ENCODE measurements around the gene VWA8. TPM values are rescaled to one million over a fixed set of nuclear protein-coding genes. Genes with fewer than 3 reads are reported as not detected.

The VWA8 gene
- total and polyA plus RNA-seq, 2 of the 8 experiments (the other 6 are each of a cell fraction or from before 2014, with no cell fraction given) = 5.9 to 19.6 TPM

DNA sequence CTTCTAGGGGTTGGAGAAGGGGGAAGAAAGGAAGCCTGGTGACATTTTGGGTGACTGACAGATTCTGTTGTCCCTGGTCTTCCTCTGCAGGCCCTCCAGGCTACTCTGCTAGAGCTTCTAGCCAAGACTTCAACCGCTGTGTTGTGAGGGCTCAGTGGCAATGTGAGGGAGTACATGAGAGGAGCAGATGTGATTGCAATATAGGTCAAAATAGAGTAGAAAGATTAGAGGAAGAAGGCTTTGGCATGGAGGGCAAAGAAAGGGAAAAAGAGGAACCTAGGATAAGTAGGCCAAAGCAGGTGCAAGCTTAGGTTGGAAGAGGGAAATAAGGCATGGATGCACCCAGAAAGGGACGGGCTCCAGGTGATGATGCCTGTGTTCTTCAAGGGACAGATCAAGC is 286.7 kb downstream of the VWA8 start:
- POLR2A ChIA-PET (ENCODE audit: partially characterized antibody) = no interaction called here
- no peak overlapping the region for H4K8ac ChIP-seq (ENCODE audit: extremely low read depth, insufficient read depth, low read length)
- H3K56ac ChIP-seq (replicated peaks; ENCODE audit: insufficient read length, low read depth, low read length) = no peak overlapping the region
- no peak overlapping the region for H2BK12ac ChIP-seq (ENCODE audit: low read depth, low read length)
- no peak overlapping the region for H4K5ac ChIP-seq (ENCODE audit: insufficient read length, low read depth, low read length)
- H3K36me3 ChIP-seq (ENCODE audit: control insufficient read depth in 2 of 4, insufficient read depth in 4 of 4, low read length in 3 of 4) = no peaks in the 10 kb centered on the region; a peak in 1 of 8 replicates
- no peak overlapping the region for H4K91ac ChIP-seq (replicated peaks; ENCODE audit: insufficient read length, low read length)
- no peak overlapping the region for H2BK5ac ChIP-seq (ENCODE audit: low read depth, low read length)
- no peak for DNase-seq (ENCODE audit: low read depth in 1 of 2, low spot score in 2 of 2)
- no peak for FAIRE-seq
- H3K4ac ChIP-seq (replicated peaks; ENCODE audit: insufficient read length, low read depth, low read length) = no peak overlapping the region
- H2BK120ac ChIP-seq (replicated peaks; ENCODE audit: low read depth, low read length) = no peak overlapping the region
- no peak overlapping the region for H2BK15ac ChIP-seq (ENCODE audit: low read length)
- no peak overlapping the region for H3K14ac ChIP-seq (ENCODE audit: insufficient read length)
- no peaks in the 10 kb centered on the region for H3K9me3 ChIP-seq (ENCODE audit: insufficient read depth in 2 of 2, low read depth in 1 of 2, low read length in 1 of 2)
- H2BK20ac ChIP-seq (ENCODE audit: low read length) = no peak overlapping the region
- no peak overlapping the region for H2AK5ac ChIP-seq (ENCODE audit: low read depth, low read length)
- H2AFZ ChIP-seq (ENCODE audit: low read length) = no peak overlapping the region
- no peak for TF ChIP-seq SP1 (IDR thresholded peaks at IDR 0.05; ENCODE audit: low read depth, low read length)
- no peak for TF ChIP-seq MAX (IDR thresholded peaks at IDR 0.05)
- TF ChIP-seq CREB1 (IDR thresholded peaks at IDR 0.05) = no peak
- no peak for TF ChIP-seq NRF1 (IDR thresholded peaks at IDR 0.05; ENCODE audit: low read depth, low read length)
- H3K79me2 ChIP-seq (ENCODE audit: control insufficient read depth in 1 of 2, insufficient read depth in 2 of 2, low read length in 2 of 2) = no peaks in the 10 kb centered on the region
- no peak overlapping the region for H3K9ac ChIP-seq (replicated peaks in 1 of 4; ENCODE audit: extremely low read depth in 1 of 4, low read depth in 3 of 4, low read length in 3 of 4)
- no peaks in the 10 kb centered on the region for H3K27me3 ChIP-seq (replicated peaks in 1 of 4; ENCODE audit: control insufficient read depth in 3 of 4, extremely low read depth in 1 of 4, insufficient read depth in 3 of 4, low read length in 3 of 4)
- peaks cover 0 to 5% (median 1%) of the 10 kb centered on the region in 4 experiments; a peak in 1 of 7 replicates for H3K4me1 ChIP-seq (replicated peaks in 1 of 4; ENCODE audit: control insufficient read depth in 3 of 4, insufficient read depth in 4 of 4, low read length in 3 of 4)
- no peak overlapping the region for H3K18ac ChIP-seq (ENCODE audit: extremely low read depth, low read length)
- H3K23ac ChIP-seq (ENCODE audit: insufficient read length) = no peak overlapping the region
- no peaks in the 10 kb centered on the region for H3K23me2 ChIP-seq (ENCODE audit: low read depth, low read length)
- no peak overlapping the region for H3K4me2 ChIP-seq (ENCODE audit: insufficient read depth in 1 of 2, low read depth in 2 of 2, low read length in 2 of 2)
- CTCF ChIA-PET (ENCODE audit: partially characterized antibody) = interaction anchor here (1.6 to 2.2 kb wide), 2 partner anchors 13 to 16 kb away, joined by 5 to 6 read pairs; no protein-coding TSS in a partner anchor
- 37% methylated on average over 2 of the region's 2 CpGs; no CpG with 5 or more reads in 1 of the 2 experiments for WGBS, 2 experiments (ENCODE audit: extremely low coverage in 1 of 2, insufficient coverage in 1 of 2, insufficient read length in 1 of 2, insufficient replicate concordance in 2 of 2, low coverage in 1 of 2, low lambda C conversion rate in 2 of 2, missing lambda C conversion rate in 1 of 2)
- no peak overlapping the region for H3K4me3 ChIP-seq (ENCODE audit: extremely low read depth in 1 of 4, insufficient read depth in 2 of 4, low read depth in 3 of 4, low read length in 4 of 4)
- H3K79me1 ChIP-seq (ENCODE audit: low read depth, low read length) = no peaks in the 10 kb centered on the region
- H4K20me1 ChIP-seq (replicated peaks in 1 of 2; ENCODE audit: control insufficient read depth in 1 of 2, insufficient read depth in 2 of 2, low read length in 2 of 2) = no peaks in the 10 kb centered on the region
- H3K27ac ChIP-seq (ENCODE audit: low read depth, low read length) = no peak overlapping the region
